ENCODE data around the gene FHAD1. TPM values are rescaled to one million over a fixed set of nuclear protein-coding genes. Genes with fewer than 3 reads are reported as not detected.
"Not testable (repeated sequence)": the region's sequence is repeated elsewhere in the genome, so short reads cannot be mapped to it uniquely, and the experiment has no call there.

The FHAD1 gene
- total RNA-seq, 1 donor from 2014 or later, result 7.0 TPM

DNA sequence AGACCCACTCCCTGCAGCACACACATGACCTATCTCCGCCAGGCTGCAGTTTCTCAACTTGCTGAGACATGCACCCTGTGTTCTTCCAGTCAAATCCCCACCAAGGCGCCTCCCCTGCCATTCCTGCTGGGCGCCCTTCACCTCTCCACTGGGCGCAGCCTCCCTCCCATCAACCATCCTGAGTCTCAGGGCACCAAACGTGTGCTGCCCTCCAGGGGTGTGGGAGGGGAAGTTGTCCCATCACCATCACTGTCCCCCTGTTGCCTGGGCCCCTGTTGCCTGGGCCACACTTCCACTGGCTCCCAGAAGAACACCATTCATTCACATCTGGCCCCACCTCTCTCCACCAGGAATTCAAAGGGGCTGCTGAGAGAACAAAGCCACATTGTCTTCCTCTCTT is 117.7 kb downstream of the FHAD1 start:
- DNase-seq (ENCODE audit: low spot score), result no peak

- DNase-seq (ENCODE audit: low spot score), result no peak
Observed at GRCh38 chr1:15368888-15369287, 121.9 kb downstream of the FHAD1 start.

GRCh38 chr1:15370268-15370667 is 123.2 kb downstream of the FHAD1 start:
- no peak for DNase-seq (ENCODE audit: low spot score)

- peak; percentile 38 for DNase-seq (ENCODE audit: low spot score)
Observed at GRCh38 chr1:15370781-15371520, 123.9 kb downstream of the FHAD1 start.

DNA sequence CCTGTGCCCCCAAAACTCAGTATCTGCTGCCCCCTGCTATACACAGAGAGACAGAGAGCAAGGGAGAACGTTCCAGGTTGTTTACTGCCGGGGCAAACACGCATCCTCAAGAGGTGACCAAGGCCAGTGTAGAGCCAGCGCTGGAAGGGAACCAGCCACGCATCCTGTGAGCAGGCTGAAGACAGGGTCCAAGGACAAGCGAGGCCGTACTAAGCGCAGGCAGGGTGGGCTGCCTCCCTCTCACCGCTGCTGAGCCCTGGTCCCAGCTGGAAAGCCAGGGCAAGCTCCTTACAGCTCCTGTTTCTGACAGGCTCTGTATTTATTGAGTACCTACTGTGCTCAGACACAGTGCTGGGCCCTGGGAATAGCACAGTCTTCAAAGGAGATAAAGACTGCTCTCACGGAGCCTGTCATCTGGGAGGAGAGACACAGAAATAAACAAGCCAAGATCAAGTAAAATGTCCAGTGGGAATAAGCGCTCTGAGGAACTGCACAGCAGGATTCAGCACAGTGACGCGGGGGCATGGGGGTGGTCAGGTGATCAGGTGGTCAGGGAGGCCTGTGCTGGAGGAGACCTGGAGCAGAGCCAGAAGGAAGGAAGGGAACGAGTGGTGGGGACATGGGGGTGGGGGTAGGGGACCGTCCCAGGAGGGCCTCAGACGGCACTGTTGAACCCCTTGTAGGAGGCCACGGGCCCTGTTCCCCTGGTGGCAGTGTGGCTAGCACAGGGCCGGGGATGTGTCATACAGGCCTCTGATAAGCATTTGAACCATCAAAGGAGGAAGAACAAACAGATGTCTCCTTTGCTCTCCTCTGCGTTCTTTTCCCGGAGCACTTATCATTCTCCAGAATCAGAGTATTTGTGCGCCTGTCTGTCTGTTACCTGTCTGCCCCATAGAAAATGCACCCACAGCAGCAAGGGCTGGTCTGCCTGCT is 124.9 kb downstream of the FHAD1 start:
- no peak for DNase-seq (ENCODE audit: low spot score)

DNA sequence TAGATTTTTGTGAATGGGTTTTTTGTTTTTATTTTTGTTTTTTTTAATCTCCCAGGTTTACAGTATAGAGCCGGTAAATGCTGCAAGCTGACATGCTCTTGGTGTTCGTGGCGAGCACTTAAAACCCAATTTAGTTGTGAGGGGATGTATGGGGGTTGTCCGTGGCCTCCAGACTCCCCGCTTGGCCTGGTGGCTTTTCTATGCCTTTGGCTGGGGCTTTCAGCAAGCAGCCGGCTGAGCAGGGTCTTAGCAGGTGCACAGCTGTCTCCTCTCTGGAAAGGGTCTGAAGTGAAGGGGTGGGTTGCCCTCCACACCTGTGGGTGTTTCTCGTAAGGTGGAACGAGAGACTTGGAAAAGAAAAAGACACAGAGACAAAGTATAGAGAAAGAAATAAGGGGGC is 131.7 kb downstream of the FHAD1 start:
- no peak for DNase-seq (ENCODE audit: low spot score)

DNA sequence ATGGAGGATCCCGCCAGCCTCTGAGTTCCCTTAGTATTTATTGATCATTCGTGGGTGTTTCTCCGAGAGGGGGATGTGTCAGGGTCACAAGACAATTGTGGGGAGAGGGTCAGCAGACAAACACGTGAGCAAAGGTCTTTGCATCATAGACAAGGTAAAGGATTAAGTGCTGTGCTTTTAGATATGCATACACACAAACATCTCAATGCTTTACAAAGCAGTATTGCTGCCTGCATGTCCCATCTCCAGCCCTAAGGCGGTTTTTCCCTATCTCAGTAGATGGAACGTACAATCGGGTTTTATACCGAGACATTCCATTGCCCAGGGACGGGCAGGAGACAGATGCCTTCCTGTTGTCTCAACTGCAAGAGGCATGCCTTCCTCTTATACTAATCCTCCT is 132.1 kb downstream of the FHAD1 start:
- not testable (repeated sequence) for DNase-seq (ENCODE audit: low spot score)

DNA sequence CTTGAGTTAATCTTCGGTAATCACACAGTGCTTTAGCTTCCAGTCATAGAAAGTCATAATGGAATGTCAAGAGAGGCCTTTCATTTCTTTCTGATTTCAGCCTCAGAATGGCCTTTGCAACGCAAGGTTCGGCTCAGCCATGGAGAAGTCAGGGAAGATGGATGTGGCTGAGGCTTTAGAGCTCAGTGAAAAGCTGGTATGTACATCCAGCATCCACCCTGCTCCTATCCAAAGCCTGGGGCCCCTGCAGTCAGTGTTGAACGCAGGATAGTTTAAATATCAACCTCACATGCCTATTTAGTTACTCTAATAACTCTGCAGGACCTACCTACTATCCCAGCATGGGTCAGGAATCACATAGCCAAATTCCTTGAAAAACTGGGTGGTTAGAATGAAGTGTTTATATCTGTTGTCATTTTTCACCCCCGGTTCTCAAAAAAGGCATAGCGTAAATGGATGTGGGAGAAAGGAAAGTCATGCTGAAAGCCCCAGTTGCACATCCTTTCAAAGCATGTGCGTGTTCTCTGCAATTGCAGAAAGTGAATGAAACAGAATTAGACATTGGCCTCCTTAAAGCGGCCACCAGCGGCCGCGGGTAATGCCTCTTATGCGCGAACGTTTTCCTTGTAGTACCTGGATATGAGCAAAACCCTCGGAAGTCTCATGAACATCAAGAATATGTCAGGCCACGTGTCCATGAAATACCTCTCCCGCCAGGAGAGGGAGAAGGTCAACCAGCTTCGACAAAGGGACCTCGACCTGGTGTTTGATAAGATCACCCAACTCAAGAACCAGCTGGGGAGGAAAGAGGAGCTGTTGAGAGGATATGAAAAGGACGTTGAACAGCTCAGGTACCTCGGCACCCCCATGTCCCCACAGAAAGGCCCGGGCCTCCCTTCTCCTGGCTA is 133.8 kb downstream of the FHAD1 start:
- DNase-seq (ENCODE audit: low spot score), result peak; percentile 50

GRCh38 chr1:15381805-15382204 is 134.8 kb downstream of the FHAD1 start:
- no peak for DNase-seq (ENCODE audit: low spot score)

GRCh38 chr1:15382601-15383518 is 135.8 kb downstream of the FHAD1 start:
- DNase-seq (ENCODE audit: low spot score), result no peak

GRCh38 chr1:15383810-15384209 is 136.8 kb downstream of the FHAD1 start:
- DNase-seq (ENCODE audit: low spot score), result no peak

DNA sequence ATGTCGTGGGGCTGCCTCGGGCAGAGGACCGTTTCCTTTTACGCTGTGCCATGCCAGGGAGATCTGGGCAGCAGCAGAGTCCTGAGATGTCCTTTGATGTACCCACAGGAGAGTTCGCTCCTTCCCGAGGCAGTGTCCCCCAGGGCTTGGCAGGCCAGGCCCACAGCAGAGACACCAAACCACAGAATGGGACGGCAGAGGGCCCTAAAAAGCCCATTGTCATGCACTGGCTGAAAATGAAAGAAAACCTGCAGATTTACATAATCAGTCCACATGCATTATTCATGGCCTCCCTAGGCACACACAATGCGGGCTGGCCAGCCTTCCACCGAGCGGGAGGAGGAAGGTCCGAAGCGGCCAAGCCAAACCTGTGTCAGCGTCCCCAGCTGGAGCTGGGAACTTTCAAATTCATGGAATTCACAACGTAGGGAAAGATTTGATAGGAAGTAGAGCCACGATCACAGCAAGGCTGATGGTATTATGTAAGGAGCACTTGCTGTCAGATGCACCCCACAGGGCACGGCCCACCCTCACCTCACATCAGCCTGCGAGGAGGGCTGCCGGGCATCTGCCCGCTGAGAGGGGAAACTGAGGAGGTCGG is 137.4 kb downstream of the FHAD1 start:
- no peak for DNase-seq (ENCODE audit: low spot score)

GRCh38 chr1:15385420-15385819 is 138.4 kb downstream of the FHAD1 start:
- DNase-seq (ENCODE audit: low spot score), result no peak

DNA sequence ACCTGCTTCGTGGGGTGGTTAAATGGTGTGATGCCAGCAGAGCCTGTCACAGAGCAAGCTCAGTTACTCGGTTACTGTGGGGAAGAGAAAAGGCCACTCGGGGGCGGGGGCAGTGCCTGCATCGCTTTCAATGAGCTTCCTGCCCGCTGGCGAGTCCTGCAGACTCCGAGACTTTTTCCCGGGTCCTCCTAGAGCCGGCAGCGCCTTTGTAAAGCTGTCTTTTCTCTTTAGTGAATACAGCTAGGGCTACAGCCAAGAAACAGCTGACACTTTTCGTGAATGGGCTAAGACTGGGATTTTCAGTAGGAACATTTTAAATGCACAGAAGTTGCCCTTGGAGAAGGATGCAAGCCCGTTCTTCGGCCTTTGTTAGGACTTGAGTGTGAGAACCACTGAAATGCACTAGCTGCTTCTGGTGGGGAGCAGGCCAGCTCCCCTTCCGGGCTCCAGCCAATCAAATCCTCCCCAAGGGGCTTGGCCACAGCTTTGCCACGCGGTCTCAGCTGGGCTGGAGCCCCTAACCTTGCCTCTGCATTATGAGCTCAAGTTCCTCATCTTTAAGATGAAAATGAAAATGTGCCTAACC is 139.2 kb downstream of the FHAD1 start:
- peak; percentile 54 for DNase-seq (ENCODE audit: low spot score)

DNA sequence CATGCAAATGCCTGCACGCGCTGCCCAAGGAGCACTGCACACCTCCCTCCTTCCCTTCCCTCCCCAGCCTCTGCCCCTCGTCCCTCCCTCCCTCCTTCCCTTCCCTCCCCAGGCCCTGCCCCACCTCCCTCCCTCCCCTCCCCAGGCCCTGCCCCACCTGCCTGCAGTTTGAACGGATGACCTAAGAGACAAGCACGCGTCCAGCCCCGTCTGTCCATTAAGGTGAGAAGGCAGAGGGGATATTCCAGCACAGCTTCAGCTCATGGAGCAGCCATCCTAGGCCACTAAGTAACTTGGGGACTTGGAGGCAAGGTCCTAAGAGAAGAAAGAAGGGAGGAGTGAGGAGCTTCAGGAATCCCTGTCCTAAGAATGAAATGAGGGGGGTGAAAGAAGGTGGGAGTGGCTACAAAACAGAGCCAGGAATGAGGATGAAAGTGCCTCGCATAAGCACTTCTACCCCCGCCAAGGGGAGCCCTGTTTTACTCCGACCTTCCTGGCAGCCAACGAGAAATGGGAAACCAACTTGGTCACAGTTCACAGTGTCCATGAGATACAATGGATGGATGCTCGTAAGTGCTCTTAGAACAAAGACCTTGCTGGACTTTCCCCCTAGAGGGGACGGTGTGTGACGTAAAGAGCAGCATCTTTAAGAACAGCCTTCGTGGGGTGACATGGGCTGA is 141.3 kb downstream of the FHAD1 start:
- no peak for DNase-seq (ENCODE audit: low spot score)

- DNase-seq (ENCODE audit: low spot score), result not testable (repeated sequence)
Observed at GRCh38 chr1:15389828-15390227, 142.8 kb downstream of the FHAD1 start.

DNA sequence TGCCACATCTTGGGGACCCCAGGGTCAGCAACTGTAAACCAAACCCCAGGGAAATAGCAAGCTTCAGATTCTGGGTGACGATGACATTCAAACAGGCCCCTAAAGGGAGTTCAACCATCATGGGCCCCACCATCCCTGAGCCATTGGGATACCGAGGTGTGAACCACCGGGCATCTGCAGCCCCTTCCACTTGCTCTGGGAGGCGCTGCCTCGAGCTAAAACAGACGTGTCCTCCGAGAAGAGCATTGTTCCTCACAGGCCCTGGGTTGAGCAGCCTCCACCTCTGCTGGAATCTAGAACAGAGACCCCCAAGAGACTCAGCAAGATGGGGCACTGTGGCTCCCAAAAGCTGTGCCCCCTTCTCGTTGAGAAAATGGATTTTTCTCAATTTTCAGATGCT is 143.6 kb downstream of the FHAD1 start:
- DNase-seq (ENCODE audit: low spot score), result no peak

- DNase-seq (ENCODE audit: low spot score), result no peak
Observed at GRCh38 chr1:15391366-15391765, 144.3 kb downstream of the FHAD1 start.

Data from umbilical cord (tissue), 2 donors.